Mucosa of gallbladder (tissue), 1 donor: ENCODE measurements around the gene PDZD11. TPM values are rescaled to one million over a fixed set of nuclear protein-coding genes. Genes with fewer than 3 reads are reported as not detected.
"Not testable (repeated sequence)": the region's sequence is repeated elsewhere in the genome, so short reads cannot be mapped to it uniquely, and the experiment has no call there.

Source experiments
- DNase-seq: peaks from one replicate; pipeline ENCODE4 v3.0.0-alpha.2; 2020; ENCODE audit warnings: low spot score
- total RNA-seq: library from RNA; stranded (reverse); gene quantifications from one replicate; pipeline ENCODE4 v1.2.1, GENCODE V29; 2021
- donor health status: DM: no; HTN: no; CAD: no.

Gene PDZD11
- total RNA-seq, 1 donor from 2014 or later = 38.9 TPM

DNA sequence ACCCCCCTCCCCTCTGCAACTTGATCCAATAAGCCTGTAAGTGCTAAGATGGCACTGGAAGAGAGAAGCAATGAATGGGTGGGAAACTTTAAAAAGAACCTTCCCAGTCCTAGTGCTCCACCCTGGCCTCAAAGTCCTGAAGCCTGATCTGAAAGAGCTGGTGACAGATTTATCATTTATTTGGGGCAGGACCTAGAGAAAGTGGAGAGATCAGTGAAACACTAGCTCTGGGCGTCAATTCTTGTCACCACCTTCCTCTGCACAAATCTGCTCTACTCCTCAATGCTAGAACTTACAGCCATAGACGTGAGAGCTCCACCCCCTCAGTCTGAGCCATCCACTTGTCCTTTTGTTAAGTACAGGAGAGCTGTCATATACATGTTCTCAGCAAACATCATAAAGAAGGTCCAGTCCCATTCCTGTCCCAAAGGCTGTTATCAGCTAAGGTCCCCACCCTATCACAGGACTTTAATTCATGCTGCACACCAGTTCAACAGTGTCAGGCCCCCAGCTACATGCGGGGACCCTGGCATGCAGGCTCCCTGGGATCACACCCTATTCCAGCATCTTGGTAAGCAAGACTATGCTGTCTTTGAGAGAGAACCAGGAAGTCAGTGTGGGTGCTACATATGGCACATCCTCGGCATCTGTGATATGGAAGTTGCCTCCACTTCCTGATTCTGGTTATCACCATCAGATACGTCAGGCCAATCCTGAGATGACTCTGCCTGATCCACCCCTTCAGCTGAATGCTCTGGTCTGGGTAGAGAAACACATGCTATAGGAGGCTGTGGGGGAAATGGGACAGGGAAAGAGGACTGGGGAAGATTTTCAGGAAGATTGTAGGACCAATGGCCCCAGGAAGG, 32.1 kb downstream of the PDZD11 start:
- DNase-seq = no peak

DNA sequence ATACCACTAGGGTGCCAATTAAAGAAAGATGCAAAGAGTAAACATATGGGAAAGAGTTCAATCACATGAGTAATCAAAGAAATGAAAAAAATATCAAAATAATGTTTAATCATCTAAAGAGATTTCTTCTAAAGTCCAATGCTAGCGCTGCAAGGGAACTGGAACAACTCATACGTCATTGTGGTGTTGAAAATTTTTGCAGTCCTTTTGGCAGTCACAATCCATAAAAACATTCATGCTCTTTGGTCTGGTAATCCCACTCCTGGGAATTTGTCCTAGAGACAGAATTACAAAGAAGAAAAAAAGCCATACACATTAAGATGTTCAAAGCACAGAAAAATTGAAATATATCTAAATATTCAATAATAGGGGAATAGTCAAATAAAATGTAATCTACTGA, 34.3 kb downstream of the PDZD11 start:
- no peak for DNase-seq

DNA sequence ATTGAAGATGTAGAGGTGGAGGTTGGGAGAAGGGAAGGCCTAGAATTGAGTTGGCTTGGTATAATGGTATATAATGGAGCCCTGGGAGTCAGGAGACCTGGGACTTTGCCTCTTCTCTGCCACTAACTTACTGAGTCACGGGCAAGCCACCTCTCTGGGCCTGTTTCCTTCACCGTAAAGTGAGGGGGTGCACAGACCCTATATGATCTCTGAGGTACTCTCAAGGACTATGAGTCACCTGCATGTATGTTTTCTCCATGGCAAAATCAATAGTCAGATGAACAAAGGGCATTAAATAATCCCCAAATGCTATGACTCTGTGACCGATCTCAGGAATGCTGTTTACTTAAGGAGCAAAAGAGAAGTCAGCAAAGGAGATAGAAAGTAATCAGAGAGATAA, 34.8 kb downstream of the PDZD11 start:
- no peak for DNase-seq

DNA sequence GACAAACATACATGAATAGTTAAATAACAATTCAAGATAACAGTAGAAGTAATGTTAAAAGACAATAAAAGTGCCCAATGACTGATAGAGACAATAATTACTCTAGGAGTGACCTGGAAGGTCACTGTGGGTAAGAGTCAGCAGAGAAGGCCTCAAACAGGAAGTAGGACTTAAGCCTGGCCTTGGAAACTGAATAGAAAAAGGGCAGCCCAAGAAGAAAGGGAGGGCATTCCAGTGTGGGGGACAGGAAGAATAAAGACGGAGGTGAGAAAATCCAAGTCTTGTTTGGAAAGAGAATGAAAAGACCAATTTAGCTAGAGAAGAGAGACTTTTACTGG, 35.7 kb downstream of the PDZD11 start:
- DNase-seq = no peak

DNA sequence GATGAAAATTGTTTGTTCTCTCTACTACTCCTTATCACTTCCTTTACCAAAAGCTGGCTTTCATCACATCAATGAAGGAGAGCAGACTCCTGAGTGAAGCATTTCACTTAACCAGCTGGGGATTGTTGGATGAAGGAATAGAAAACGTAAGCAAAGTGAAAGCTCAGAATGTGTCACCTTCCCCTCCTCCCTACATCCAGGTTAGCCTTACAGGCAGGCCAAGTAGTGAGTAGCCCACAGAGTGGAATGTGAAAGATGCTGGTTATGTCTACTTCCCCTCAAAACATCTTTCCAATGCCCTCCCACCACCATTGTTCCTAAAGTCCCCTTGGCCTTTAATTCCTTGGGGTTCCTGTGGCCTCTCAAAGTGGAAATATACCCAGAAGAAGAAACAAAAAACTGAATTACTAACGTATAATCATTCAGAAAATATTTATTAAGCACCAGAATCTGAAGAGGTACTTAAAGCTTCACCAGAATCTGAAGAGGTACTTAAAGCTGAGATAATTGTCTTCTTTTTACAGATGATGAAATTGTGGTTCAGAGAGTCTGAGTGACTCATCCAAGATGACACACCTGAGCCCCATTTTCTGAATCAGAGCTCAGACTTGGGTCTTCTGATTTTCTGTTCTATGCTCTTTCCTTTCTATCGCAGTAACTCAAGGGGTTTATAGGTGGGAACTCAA, 36.2 kb downstream of the PDZD11 start:
- DNase-seq = no peak

DNA sequence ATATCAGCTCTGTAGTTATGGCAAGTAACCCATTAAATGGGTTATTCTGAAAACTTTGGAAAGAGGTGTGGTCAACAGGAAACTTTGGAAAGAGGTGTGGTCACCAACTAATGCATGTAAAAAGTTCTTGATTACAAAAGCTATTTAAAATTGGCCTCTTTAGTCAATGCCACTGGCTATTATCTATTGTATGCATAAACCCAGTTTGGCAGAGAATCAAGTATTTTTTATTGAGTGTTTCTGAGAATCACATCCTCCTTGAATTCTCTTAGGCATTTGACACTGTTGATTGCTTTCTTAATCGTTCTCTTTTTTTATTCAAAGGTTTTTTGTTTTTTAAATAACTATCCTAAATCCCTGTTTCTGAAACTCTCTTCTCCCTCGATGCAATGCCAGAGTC, 37.2 kb downstream of the PDZD11 start:
- DNase-seq = no peak

DNA sequence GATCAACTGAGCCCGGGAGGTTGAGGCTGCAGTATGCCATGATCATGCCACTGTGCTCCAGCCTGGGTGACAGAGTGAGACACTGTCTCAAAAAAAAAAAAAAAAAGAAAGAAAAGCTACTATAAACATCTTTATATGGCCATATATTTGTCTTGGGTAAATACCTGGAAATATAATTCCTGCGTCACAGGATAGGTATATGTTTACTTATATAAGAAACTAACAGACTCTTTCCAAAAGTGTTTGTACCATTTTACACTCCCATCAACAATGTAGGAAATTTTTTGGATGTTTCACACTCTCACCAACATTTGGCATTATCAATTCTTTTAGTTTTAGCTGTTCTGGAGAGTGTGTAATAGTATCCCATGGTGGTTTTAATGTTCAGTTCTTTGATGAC, 42.5 kb downstream of the PDZD11 start:
- DNase-seq = no peak

DNA sequence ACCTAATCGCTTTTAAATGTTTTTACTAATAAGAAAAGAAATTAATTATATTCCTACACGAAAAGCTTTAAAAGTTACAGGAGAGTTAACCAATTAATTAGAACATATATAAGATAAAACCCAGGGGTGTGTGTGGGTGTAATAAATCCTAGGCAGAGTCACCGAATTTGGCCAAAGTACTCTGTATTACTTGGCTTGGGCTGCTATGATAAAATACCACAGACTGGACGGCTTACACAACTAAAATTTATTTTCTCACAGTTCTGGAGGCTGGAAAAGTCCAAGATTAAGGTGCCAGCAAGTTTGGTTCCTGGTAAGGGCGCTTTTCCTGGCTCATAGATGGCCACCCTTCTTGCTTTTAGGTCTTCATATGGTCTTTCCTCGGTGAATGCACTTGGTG, 44.8 kb downstream of the PDZD11 start:
- no peak for DNase-seq

DNA sequence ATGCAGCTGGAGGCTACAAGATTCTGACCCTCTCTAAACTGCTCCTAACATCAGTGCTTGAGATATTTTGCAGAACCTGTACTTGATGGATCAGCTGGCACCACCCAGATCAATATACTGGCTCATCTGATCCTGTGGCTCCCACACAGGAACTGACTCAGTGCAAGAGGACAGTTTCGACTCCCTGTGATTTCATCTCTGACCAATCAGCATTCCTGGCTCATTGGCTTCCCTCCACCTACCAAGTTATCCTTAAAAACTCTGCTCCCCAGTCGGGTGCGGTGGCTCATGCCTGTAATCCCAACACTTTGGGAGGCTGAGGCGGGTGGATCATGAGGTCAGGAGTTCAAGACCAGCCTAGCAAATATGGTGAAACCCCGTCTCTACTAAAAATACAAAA, 46.1 kb downstream of the PDZD11 start:
- not testable (repeated sequence) for DNase-seq

DNA sequence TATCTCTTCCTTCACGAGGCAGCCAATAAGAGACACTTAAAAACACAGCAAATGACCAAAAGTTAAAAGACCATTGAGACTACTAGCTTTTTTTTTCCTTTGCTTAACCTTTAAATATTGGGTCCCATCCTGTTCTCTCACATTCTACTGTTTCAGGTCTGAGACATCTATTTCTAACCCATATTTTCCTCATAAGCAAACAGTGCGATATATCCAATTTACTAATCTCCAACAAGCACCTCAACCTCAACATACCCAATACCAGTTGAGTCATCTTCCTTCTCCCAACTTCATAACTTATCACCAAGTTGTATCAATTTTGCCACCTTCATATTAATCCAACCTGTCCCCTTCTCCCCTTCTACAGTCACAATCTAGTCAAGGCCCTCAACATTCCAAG, 48.2 kb downstream of the PDZD11 start:
- no peak for DNase-seq

DNA sequence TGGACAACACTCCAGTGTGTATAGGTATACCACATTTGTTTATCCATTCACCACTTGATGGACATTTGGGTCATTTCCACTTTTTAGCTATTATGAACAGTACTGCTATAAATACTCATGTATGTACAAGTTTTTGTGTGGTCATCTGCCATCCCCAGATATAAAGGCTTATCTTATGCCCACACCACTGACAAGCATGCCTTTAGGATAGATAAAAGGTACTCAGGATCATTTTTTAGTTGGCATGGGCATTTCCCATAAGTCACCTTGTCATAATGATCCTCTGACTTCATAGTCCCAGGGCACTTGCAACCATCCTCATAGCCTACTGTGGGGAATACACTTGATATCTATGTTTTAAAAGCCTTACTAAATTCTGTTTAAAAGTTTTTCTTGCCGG, 49.0 kb downstream of the PDZD11 start:
- no peak for DNase-seq

Other genes starting within 250 kb of the PDZD11 start
- not detected for gene AWAT2, start 240.0 kb downstream of the PDZD11 start, total RNA-seq
- gene OTUD6A, start 227.5 kb downstream of the PDZD11 start, total RNA-seq = not detected
- gene IGBP1, start 156.5 kb downstream of the PDZD11 start, total RNA-seq = 61.9 TPM
- not detected for gene DGAT2L6, start 112.4 kb downstream of the PDZD11 start, total RNA-seq
- gene AWAT1, start 55.3 kb downstream of the PDZD11 start, total RNA-seq = not detected
- gene P2RY4, start 29.7 kb downstream of the PDZD11 start, total RNA-seq = not detected
- not detected for gene ARR3, start 21.6 kb downstream of the PDZD11 start, total RNA-seq
- not detected for gene RAB41, start 7.8 kb downstream of the PDZD11 start, total RNA-seq
- 0.92 TPM for gene KIF4A, start 177 bp upstream of the PDZD11 start, total RNA-seq
- 0.32 TPM for gene GDPD2, start 133.4 kb upstream of the PDZD11 start, total RNA-seq
- gene DLG3, start 154.9 kb upstream of the PDZD11 start, total RNA-seq = 59.9 TPM